ENCODE results near the gene CCDC3. TPM values are rescaled to one million over a fixed set of nuclear protein-coding genes. Genes with fewer than 3 reads are reported as not detected.

CCDC3 gene
- total RNA-seq, 6 experiments from 2014 or later = 0.05 to 0.09 (median 0.07) TPM; not detected in 2

DNA sequence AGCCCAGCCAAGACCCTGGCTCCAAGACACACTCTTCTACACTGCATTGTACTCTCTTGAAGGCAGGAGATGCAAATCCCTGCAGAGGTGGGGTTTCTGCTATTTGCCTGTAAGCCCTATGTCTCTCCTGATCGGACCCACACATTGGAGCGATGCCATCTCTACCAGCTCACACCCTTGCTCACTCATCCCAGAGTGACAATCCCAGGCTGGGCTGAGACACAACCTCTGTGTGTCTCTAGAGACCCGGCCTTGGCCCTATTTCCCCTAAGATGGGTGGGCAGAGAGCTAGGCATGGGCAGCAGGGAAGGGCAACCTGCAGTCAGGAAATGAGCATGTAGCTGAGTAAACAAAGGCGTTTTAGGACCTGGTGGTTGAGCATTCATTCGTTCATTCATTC is 25.6 kb downstream of the CCDC3 start:
- Mint-ChIP-seq H3K9me3 (peaks cover 32% of the 10 kb centered on the region), H3K27me3 (ENCODE audit: insufficient read depth) (peaks cover 3% of the 10 kb centered on the region; the same call in 1 of the 2 replicates), H3K4me3 (no peak overlapping the region), H3K36me3 (ENCODE audit: low read depth) (no peaks in the 10 kb centered on the region), H3K27ac (no peak overlapping the region), H3K4me1 (ENCODE audit: low read depth) (no peaks in the 10 kb centered on the region)
- TF ChIP-seq, protein P1, sequence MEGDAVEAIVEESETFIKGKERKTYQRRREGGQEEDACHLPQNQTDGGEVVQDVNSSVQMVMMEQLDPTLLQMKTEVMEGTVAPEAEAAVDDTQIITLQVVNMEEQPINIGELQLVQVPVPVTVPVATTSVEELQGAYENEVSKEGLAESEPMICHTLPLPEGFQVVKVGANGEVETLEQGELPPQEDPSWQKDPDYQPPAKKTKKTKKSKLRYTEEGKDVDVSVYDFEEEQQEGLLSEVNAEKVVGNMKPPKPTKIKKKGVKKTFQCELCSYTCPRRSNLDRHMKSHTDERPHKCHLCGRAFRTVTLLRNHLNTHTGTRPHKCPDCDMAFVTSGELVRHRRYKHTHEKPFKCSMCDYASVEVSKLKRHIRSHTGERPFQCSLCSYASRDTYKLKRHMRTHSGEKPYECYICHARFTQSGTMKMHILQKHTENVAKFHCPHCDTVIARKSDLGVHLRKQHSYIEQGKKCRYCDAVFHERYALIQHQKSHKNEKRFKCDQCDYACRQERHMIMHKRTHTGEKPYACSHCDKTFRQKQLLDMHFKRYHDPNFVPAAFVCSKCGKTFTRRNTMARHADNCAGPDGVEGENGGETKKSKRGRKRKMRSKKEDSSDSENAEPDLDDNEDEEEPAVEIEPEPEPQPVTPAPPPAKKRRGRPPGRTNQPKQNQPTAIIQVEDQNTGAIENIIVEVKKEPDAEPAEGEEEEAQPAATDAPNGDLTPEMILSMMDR (IDR thresholded peaks at IDR 0.05) = no peak
- no peak for DNase-seq

DNA sequence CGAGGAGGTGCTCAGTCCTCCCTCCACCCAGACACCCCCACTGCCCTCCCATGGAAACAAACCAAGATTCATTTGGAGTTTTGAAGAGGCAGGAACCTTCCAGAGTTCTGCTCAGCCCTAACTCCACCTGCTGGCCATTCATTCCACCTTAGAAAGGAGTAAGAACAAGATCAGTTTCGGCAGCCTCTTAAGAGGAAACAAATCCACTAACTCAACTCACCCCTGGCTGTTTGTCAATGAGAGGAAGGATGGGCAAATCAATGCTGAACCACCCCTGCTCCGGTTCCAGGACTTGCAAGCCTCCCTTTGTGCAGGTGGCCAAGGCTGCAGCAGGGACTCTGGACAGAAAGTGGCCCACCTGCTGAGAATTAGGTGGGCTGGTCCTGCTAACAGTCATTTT is 26.2 kb downstream of the CCDC3 start:
- Mint-ChIP-seq H3K4me3 (no peak overlapping the region), H3K9me3 (peaks cover 32% of the 10 kb centered on the region), H3K36me3 (ENCODE audit: low read depth) (no peaks in the 10 kb centered on the region), H3K27me3 (ENCODE audit: insufficient read depth) (peaks cover 3% of the 10 kb centered on the region; the same call in 1 of the 2 replicates), H3K4me1 (ENCODE audit: low read depth) (no peaks in the 10 kb centered on the region), H3K27ac (no peak overlapping the region)
- TF ChIP-seq, protein P1 (IDR thresholded peaks at IDR 0.05) = no peak
- no peak for DNase-seq

DNA sequence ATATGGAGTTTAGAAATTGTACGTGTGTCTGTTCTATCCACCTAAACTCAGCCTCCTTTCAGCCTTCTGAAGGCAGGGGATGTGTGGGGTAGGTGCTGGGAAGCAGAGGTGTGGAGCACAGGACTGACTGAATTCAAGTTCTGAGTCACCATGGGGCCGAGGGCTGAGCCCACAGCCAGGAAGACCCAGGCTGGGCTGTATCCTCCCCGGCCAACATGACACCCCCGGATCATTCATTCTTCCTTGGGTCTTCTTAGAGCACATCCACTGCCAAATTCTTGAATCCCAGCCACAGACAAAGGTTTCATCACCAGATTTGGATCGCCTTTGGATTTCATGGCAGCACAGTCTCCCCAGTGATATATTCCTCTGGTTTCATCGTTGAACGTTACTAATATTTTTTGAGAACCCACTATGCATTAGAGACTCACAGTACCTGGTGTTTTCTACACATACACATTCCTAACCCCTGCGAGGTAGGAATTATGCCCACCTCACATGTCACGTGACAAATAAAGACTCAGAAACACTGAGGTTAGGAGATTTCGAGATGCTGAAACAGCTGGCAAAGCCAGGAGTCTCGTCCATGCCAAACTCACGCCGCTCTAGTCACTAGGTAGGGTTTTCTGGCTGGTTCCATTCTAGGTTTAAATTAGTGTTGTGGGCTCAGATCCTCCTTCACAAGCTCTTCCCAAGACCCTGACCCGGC is 26.9 kb downstream of the CCDC3 start:
- H3K9me3 Mint-ChIP-seq = peaks cover 32% of the 10 kb centered on the region
- no peaks in the 10 kb centered on the region for H3K36me3 Mint-ChIP-seq (ENCODE audit: low read depth)
- H3K4me1 Mint-ChIP-seq (ENCODE audit: low read depth) = no peaks in the 10 kb centered on the region
- no peak overlapping the region for H3K27ac Mint-ChIP-seq
- DNase-seq = no peak
- no peak overlapping the region for H3K4me3 Mint-ChIP-seq
- peaks cover 3% of the 10 kb centered on the region for H3K27me3 Mint-ChIP-seq (ENCODE audit: insufficient read depth)
- TF ChIP-seq, protein P1 (IDR thresholded peaks at IDR 0.05) = no peak

DNA sequence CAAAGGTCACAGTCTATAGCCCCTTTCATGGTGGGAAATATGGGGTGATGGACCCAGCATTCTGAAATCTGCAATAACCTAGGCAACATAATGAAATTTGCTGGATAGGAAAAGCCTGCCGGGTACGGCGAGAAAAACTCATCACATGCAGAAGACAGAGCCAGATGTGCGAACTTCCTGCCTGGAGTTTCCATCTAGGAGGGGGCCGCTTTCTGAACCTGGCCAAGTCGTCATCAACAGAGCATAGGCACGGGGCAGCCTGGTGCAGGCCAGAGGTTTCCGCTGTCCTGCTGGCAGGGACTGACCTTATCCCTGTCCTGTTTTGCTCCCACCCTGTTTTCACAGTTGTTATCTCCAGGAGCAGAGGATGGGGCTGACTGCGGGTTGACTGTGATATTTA is 27.4 kb downstream of the CCDC3 start:
- H3K4me1 Mint-ChIP-seq (ENCODE audit: low read depth) = no peaks in the 10 kb centered on the region
- no peak overlapping the region for H3K27ac Mint-ChIP-seq
- H3K27me3 Mint-ChIP-seq (ENCODE audit: insufficient read depth) = peaks cover 3% of the 10 kb centered on the region
- no peak overlapping the region for H3K4me3 Mint-ChIP-seq
- no peaks in the 10 kb centered on the region for H3K36me3 Mint-ChIP-seq (ENCODE audit: low read depth)
- TF ChIP-seq, protein P1 (IDR thresholded peaks at IDR 0.05) = no peak
- peaks cover 32% of the 10 kb centered on the region for H3K9me3 Mint-ChIP-seq
- DNase-seq = no peak

DNA sequence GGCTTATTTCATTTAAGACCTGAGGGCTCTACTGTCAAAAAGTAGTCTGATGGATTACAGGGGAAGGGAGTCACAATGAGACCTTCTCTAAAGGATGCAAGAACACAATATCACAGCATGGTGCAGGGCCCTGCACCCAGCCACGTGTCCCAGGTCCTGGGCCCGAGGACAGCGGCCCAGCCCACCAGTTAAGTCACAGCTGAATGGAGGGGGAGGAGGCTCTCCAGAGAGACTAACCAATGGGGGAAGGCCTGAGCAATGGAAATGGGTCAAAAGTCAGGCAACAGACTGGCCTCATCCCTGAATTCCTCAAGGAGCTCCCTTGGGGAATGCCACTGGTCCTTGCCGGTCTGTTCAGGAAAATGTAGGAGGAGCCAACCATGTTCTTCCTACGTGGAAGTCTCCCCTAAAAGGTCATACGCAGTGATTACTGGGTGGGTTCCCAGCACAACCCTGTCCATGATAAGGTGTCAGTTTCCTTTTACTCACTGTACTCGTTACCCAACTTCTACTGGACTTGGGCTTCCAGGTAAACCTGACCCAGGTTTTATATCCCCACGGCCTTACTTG is 28.3 kb downstream of the CCDC3 start:
- no peaks in the 10 kb centered on the region for H3K4me1 Mint-ChIP-seq (ENCODE audit: low read depth)
- H3K36me3 Mint-ChIP-seq (ENCODE audit: low read depth) = no peaks in the 10 kb centered on the region
- no peak for DNase-seq
- no peak overlapping the region for H3K27ac Mint-ChIP-seq
- H3K4me3 Mint-ChIP-seq = no peak overlapping the region
- H3K9me3 Mint-ChIP-seq = peaks cover 32% of the 10 kb centered on the region
- TF ChIP-seq, protein P1 (IDR thresholded peaks at IDR 0.05) = no peak
- peaks cover 3% of the 10 kb centered on the region for H3K27me3 Mint-ChIP-seq (ENCODE audit: insufficient read depth)
